GM21723 (cell line): ENCODE data around the gene KIF3B.
"Not testable (repeated sequence)": the region's sequence is repeated elsewhere in the genome, so short reads cannot be mapped to it uniquely, and the experiment has no call there.

Source experiments
- ATAC-seq: cut with Tn5 transposase; IDR thresholded peaks from one replicate; pipeline ENCODE4 v1.9.1; 2021; ENCODE audit warnings: mild to moderate bottlenecking, moderate library complexity; ENCODE audit not compliant: unreplicated experiment

The KIF3B gene

GRCh38 chr20:32355417-32355841 lies 78.0 kb downstream of the KIF3B start:
- peak; percentile 27 for ATAC-seq

- not testable (repeated sequence) for ATAC-seq
Observed at GRCh38 chr20:32355907-32356621, 78.6 kb downstream of the KIF3B start.

GRCh38 chr20:32356622-32357374 lies 79.3 kb downstream of the KIF3B start:
- ATAC-seq, result no peak

- no peak for ATAC-seq
Observed at GRCh38 chr20:32357375-32357868, 80.0 kb downstream of the KIF3B start.

GRCh38 chr20:32357869-32358631 lies 80.6 kb downstream of the KIF3B start, which contains the start of gene ASXL1:
ASXL1 (plus strand) TSS chr20:32358331; CDS start chr20:32358776, 445 bp downstream.
- peak; percentile 73 for ATAC-seq

- ATAC-seq, result no peak
Observed at GRCh38 chr20:32358632-32358882, 81.1 kb downstream of the KIF3B start.

GRCh38 chr20:32358883-32359632 lies 81.6 kb downstream of the KIF3B start:
- ATAC-seq, result peak; percentile 19

GRCh38 chr20:32359633-32360332 lies 82.3 kb downstream of the KIF3B start:
- no peak for ATAC-seq

GRCh38 chr20:32360333-32360634 lies 82.8 kb downstream of the KIF3B start:
- ATAC-seq, result no peak

GRCh38 chr20:32362901-32363364 lies 85.5 kb downstream of the KIF3B start:
- no peak for ATAC-seq

- no peak for ATAC-seq
Observed at GRCh38 chr20:32363492-32363891, 86.0 kb downstream of the KIF3B start.

GRCh38 chr20:32364554-32365208 lies 87.2 kb downstream of the KIF3B start:
- no peak for ATAC-seq

- no peak for ATAC-seq
Observed at GRCh38 chr20:32365564-32365963, 88.1 kb downstream of the KIF3B start.

GRCh38 chr20:32366380-32366779 lies 88.9 kb downstream of the KIF3B start:
- ATAC-seq, result peak; percentile 45

GRCh38 chr20:32368323-32368722 lies 90.9 kb downstream of the KIF3B start:
- no peak for ATAC-seq

- no peak for ATAC-seq
Observed at GRCh38 chr20:32368925-32369324, 91.5 kb downstream of the KIF3B start.

GRCh38 chr20:32370897-32371296 lies 93.4 kb downstream of the KIF3B start:
- no peak for ATAC-seq

- ATAC-seq, result no peak
Observed at GRCh38 chr20:32378461-32378860, 101.0 kb downstream of the KIF3B start.

GRCh38 chr20:32380037-32380436 lies 102.6 kb downstream of the KIF3B start:
- ATAC-seq, result not testable (repeated sequence)

GRCh38 chr20:32380745-32381144 lies 103.3 kb downstream of the KIF3B start:
- ATAC-seq, result no peak
